ENCODE results near the gene KHDRBS1. TPM values are rescaled to one million over a fixed set of nuclear protein-coding genes. Genes with fewer than 3 reads are reported as not detected.

KHDRBS1 gene
- total and polyA plus RNA-seq, 2 experiments from 2014 or later: 191 to 251 TPM

- no peak for ATAC-seq
- TF ChIP-seq CTCF (conservative IDR thresholded peaks at IDR 0.05; ENCODE audit: low read depth in 2 of 2): no peak
- no peak for TF ChIP-seq JUNB (IDR thresholded peaks at IDR 0.05; ENCODE audit: unreplicated experiment)
- no peak for TF ChIP-seq ZNF462 (CRISPR knock-in tag; IDR thresholded peaks at IDR 0.05)
- no peak for TF ChIP-seq ETS1 (IDR thresholded peaks at IDR 0.05)
- TF ChIP-seq REST (IDR thresholded peaks at IDR 0.05; ENCODE audit: unreplicated experiment): no peak
- TF ChIP-seq STAT1 (IDR thresholded peaks at IDR 0.05; ENCODE audit: unreplicated experiment): no peak
- TF ChIP-seq ZNF331 (CRISPR knock-in tag; IDR thresholded peaks at IDR 0.05; ENCODE audit: low read depth): no peak
- no peak for TF ChIP-seq POLR2AphosphoS5 (IDR thresholded peaks at IDR 0.05; ENCODE audit: low read depth)
- TF ChIP-seq EZH2phosphoT487 (IDR thresholded peaks at IDR 0.05; ENCODE audit: unreplicated experiment): no peak
- no peak for TF ChIP-seq ZNF114 (CRISPR knock-in tag; IDR thresholded peaks at IDR 0.05)
- no peak for TF ChIP-seq NANOG (IDR thresholded peaks at IDR 0.05; ENCODE audit: borderline replicate concordance)
- no peak for TF ChIP-seq CREB1 (CRISPR knock-in tag; IDR thresholded peaks at IDR 0.05; ENCODE audit: low read depth)
- TF ChIP-seq EZH2 (IDR thresholded peaks at IDR 0.05; ENCODE audit: low read depth, unreplicated experiment): no peak
- no peaks in the 10 kb centered on the region for H3K9me2 ChIP-seq (ENCODE audit: insufficient read depth)
- Mint-ChIP-seq H3K27ac (no peak overlapping the region), H3K9me3 (no peaks in the 10 kb centered on the region), H3K4me1 (no peaks in the 10 kb centered on the region), H3K4me3 (no peak overlapping the region), H3K27me3 (ENCODE audit: insufficient read depth, low read depth, poor library complexity) (peaks cover 7% of the 10 kb centered on the region), H3K36me3 (ENCODE audit: low read depth) (no peaks in the 10 kb centered on the region)
- no peaks in the 10 kb centered on the region for H3K4me1 ChIP-seq (ENCODE audit: insufficient read depth)
- no peaks in the 10 kb centered on the region for H3K79me2 ChIP-seq (replicated peaks; ENCODE audit: insufficient read depth)
- no peak for DNase-seq (ENCODE audit: low spot score)
- no peaks in the 10 kb centered on the region for H3K27me3 ChIP-seq (ENCODE audit: insufficient read depth)
- H3K4me3 ChIP-seq: no peak overlapping the region
- no peak overlapping the region for H2AFZ ChIP-seq
- H3K36me3 ChIP-seq (ENCODE audit: insufficient read depth): no peaks in the 10 kb centered on the region
- no peaks in the 10 kb centered on the region for H4K20me1 ChIP-seq (replicated peaks; ENCODE audit: insufficient read depth)
- no peak overlapping the region for H3K4me2 ChIP-seq
- no peak overlapping the region for H3K27ac ChIP-seq (ENCODE audit: low read depth)
- no peaks in the 10 kb centered on the region for H3F3A ChIP-seq (replicated peaks; ENCODE audit: low read depth)
Observed at GRCh38 chr1:31970873-31971272, 42.8 kb upstream of the KHDRBS1 start.

All from GM23338 (cell line).